GM18951 (cell line): ENCODE data around the gene AGRP.

ENCODE experiments used
- POLR2A ChIP-seq: IDR thresholded peaks from 4 replicates; pipeline ENCODE4 v1.6.1; 2011; ENCODE audit warnings: mild to moderate bottlenecking; ENCODE audit not compliant: insufficient read length, insufficient read depth; ENCODE audit errors: extremely low read depth
- in situ Hi-C: fragments of 300-500 bp; cut with MboI; formaldehyde crosslinking; loops from one replicate; pipeline ENCODE4 v1.12.0; 2022; ENCODE audit warnings: low sequenced_read_pairs, mixed read lengths, inconsistent platforms; ENCODE audit not compliant: unreplicated experiment

AGRP gene

DNA sequence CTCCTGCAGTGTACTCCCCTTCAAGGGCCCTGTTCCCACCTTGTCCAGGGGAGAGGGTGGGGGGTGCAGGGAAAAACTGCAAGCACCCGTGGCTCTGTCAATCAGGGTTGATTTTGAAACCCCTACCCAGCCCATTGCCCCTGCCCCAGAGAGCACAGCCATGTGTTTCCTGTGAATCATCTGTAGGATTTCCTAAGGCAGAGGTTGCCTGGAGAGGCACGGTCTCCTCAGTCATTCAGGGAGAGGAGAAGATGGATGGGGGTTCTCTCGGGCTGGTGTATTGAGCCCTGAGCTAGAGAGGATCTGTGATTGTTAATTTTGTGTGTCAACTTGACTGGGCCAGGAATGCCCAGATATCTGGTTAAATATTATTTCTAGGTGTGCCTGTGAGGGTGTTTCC is 3.5 kb upstream of the AGRP start:
- in situ Hi-C loops = no loop called here
- no peak for TF ChIP-seq POLR2A

DNA sequence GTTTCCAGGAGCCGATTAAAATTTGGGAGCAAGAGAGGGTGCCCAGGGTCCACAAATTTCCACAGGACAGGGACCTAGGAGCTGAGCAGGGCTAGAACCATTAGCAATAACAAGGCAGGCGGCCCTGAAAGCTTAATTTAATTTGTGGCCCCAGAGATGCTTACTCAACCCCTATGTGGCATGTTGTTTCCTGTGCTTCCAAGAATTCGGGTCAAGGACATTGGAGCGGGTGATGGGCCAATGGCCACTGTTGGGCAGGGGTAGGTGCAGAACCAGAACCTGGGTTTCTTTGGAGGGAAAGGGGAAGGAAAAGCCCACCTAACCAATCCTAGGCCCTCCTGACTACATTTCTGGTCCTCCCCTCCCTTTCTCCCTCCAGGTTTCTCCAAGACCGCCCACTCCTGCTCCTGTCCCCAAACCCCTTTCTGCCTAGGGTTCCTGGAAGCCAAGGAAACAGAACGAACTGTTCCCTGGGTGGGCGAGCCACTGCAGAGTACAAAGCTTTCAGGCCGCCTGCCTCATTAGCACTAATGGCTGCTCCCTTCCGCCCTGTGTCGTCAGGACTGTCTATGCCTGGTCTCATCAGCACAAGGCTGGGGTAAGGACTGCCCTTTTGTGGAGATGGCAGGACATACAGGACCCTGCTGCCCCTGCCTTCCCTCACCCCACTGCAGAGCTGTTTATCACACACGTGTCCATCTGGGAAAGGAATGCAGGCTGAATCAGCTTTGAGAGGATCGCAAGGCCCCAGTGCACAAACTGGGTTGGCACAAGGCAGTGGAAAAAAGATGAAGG is 581 bp upstream of the AGRP start:
- no peak for TF ChIP-seq POLR2A
- in situ Hi-C loops = no loop called here

DNA sequence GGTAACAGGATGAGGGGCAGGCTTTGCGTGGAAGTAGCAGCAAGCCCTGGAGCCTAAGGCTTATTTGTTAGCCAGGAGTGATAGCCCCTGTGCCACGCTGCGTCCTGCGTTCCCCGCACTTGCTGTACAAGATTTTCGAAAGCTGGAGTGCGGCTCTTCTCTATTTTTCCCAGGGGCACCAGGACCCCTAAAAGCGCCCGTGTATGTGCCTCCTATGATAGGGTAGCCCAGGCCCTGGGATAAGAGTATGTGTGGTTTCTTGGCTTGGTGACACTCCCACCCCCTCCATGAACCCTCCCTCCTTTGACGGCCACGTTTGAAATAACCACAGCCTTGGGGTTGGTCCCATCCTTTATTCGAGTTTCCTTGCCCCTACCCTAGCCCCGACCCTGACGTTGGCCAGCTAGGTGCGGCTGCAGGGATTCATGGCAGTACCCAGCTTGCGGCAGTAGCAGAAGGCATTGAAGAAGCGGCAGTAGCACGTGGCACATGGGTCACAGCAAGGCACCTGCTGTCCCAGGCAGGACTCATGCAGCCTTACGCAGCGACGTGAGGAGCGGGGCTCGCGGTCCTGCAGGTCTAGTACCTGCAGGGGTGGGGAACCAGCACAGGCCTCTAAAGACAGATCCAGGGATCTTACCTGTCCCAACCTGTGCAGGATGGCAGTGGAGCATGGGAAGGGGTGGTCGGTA is 968 bp downstream of the AGRP start:
- in situ Hi-C loops = no loop called here
- no peak for TF ChIP-seq POLR2A

DNA sequence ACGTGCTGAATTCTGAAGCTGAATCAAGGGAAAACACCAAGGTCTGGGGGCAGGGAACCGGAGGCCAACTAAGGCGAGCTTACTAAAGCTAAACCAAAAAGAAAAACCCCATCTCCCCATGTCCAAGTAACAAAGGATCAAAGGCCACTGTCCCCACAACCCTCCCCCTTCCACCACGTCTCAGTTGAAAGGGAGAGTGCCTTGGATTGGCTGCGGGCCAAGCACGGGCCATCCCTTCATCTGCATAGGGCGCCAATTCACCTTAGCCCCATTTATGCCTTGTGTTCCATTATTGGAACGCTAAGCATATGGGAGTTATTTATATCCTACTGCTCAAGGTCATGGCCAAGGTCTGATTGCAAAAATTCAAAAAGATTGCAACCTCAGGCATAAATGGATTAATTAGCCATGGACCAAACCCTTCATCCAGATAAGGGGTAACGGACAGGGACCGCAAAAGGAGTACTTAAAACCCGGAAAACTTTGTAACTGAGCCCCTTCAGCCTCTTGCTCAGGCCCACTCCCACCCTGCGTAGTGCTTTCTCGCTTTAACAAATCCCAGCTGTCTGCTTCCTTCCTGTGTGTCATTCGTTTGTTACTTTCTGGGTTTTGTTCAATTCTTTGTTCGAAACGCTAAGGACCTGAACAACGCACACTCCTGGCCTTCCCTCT is 1.6 kb downstream of the AGRP start:
- in situ Hi-C loops = no loop called here
- no peak for TF ChIP-seq POLR2A

DNA sequence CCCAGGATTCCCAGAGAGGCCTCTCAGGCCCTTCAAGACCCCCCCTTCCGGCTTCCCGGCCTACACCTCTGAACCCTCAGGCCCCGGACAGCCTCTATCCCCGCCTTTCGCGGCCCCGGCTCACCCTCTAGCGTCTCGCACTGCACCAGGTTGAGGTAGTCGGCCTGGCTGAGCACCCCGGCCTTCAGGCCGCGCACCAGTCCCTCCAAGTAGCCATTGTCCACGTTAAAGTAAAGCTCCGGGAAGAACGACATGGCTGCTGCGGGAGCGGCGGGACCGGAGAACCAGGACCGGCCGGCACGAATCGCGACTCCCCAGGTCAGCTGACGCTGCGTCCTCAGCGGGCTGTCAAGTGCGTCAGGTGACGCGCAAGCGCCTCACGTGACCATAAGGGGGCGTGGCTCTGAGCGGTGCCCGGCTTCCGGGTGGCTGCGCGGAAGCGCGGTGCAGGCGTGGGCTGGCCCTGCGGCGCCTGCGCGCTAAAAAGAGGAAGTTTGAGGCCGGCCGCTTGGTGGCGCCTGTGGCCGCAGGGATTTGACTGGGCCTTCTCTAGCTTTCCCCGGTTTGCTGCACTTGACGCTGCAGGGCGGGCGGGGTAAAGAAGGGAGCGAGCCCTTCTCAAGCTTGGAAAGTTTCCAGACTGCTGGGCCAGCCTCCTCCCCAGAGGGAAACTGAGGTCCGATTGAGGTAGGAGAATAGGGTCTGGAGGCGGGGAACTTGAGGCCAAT is 2.4 kb downstream of the AGRP start, which contains the start of gene ATP6V0D1:
Gene ATP6V0D1, minus strand, starts transcription at position 325 of the 728 bp plus-strand sequence. Its CDS starts 71 bp downstream, at position 254.
- TF ChIP-seq POLR2A = peak; percentile 70
- in situ Hi-C loops = no loop called here

DNA sequence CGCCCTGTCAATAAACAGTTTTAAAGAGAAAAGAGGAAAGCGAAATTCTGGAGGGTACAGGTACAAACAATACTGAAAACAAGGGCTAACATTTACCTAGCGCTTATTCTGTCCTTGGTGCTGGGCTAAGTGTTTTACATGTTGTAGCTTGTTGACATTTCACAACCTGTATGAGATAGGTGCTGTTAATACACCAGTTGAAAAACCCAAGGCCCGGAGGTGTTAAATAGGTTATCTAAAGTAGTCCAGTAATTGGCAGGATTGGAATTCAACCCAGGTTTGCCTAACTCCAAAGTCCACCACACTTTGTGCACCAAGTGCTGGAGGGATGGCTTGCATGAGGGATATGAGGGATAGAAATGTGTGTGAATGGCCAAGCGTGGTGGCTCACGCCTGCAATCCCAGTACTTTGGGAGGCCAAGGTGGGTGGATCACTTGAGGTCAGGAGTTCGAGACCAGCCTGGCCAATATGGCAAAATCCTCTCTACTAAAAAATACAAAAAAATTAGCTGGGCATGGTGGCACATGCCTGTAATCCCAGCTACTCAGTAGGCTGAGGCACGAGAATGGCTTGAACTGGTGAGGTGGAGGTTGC is 5.3 kb downstream of the AGRP start:
- TF ChIP-seq POLR2A = no peak
- in situ Hi-C loops = no loop called here

DNA sequence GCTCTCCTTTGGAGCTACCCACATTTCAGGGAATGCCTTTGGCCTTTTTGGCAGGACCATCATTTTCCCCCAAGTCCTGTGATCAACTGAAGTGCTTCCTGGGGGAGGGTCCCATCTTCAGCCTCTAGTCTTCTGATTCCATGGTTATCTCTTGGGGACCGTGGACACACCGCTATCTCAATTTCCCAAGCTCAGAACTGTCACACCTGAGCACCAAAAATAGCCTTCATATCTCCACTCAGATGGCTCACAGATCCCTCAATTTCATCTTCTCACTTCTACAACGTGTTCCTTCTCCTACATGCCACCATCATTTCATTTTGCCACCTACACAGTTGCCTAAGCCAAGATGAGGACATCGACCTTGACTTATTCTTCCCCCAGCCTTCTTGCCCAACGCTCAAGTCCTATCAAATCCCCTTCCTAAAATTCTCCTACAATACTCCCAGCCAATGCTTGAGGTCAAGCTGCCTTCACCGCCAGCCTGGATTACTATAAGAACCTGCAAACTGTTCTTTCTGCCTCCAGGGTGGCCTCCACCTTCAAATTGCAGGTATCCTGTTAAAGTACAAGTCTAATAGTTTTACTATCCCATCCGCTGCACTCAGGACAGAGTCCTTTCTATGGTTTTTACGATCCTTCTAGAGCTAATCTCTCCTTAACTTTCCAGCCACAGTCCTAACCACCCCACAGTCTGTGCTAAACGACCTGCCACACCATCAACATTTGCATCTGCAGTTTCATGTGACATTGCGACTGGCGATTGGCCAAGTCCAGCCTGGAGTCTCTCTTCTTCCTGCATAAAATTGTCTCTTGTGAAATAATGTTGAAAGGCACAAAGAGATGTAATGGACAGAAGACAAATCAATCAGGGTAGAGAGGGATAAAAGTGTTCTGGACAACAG is 8.5 kb downstream of the AGRP start:
- in situ Hi-C loops = no loop called here
- TF ChIP-seq POLR2A = no peak

DNA sequence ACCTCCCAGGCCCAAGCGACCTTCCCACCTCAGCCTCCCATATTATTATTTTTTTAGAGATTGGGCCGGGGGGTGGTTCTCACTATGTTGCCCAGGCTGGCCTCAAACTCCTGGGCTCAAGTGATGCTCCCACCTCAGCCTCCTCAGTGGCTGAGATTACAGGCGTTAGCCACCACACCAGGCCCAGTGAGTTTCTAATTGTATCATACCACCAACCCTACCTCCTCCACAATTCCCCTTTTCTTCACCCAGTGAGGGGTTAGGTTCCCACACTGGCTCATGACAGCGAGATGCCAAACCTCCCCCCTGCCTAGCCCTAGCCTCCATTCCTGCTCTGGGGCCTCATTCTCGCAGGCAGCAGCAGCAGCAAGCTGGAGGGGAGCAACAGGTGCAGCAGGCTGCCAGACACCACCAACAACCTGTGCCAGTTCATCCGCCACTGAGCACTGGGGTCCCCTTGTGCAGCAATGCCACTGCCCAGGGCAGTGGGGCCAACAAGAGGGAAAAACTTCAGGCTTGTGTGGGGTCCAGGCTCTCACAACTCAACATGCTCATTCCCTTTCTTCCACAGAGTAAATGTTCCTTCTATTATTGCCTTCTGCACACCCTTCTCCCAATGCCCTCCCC is 11.5 kb downstream of the AGRP start:
- in situ Hi-C loops = no loop called here
- TF ChIP-seq POLR2A = no peak

DNA sequence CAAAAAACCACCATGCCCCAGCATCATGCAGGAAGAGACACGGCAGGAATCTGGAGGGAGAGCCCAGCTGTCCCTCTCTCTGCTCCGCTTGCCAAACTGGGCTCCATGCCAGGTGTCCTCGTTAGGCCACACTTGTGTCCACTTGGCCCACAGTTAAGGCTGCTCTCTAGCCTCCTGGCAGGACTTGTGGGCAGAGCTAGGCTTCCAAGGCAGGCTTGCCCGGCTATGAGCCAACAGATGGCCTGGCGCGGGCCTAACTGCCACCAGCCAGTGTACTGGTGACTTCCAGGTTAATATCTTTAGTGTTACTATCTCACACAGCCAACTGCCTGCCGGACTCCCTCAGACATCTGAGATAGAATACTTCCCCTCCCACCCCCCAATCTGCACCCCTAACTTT is 13.0 kb downstream of the AGRP start:
- TF ChIP-seq POLR2A = no peak
- in situ Hi-C loops = no loop called here

DNA sequence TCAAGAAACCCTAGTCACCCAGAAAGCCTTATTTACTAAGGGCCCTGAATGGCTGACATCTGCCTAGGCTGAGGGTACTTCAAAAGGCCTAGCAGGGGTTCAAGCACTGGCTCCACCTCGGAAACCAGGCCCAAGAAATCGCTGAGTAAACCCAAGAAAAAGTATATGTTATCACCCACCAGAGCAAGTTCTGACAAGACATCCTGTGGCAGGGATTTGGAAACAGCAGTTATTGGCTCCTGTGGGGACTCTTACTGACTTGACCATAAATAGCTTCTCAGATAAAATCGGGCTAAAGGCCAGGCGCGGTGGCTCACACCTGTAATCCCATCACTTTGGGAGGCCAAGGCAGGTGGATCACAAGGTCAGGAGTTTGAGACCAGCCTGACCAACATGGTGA is 14.6 kb downstream of the AGRP start:
- TF ChIP-seq POLR2A = no peak
- in situ Hi-C loops = no loop called here

DNA sequence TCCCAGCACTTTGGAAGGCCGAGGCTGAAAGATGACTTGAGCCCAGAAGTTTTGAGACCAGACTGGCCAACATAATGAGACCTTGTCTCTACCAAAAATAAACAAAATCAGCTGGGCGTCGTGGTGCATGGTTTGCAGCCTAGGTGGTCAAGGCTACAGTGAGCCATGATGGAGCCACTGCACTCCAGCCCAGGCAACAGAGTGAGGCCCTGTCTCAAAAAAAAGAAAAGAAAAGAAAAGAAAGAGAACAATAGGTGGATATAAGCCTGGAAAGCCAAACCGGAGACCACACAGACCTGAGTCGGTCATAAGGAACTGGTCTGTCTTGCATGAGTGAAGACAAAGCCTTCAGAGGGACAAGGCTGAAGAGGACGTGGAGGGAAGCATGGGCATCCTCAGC is 16.8 kb downstream of the AGRP start:
- in situ Hi-C loops = no loop called here
- no peak for TF ChIP-seq POLR2A
